HepG2 (cell line): Measurements from ENCODE around the gene IFT122. TPM values are rescaled to one million over a fixed set of nuclear protein-coding genes. Genes with fewer than 3 reads are reported as not detected.

Experiments
- ATAC-seq: fragments of 200-7000 bp; cut with Tn5 transposase; 3 replicates; pipeline ENCODE4 v1.9.1; 2020; ENCODE audit warnings: mild to moderate bottlenecking, moderate library complexity
- BruUV-seq: library from RNA; stranded (reverse); fragments of 400-500 nt; replicated peaks from 2 replicates; lab custom pipeline; 2021; lab: Mats Ljungman, UMichigan
- CTCF ChIA-PET: fragments of 300-600 bp; formaldehyde crosslinking; extraction: SDS; loops from one replicate; lab custom pipeline; 2021; ENCODE audit warnings: low total read pairs, inconsistent platforms, low intra/inter-chr PET ratio; lab: Yijun Ruan, JAX
- POLR2A ChIA-PET: fragments of 350-600 bp; sonication (Branson Sonifier 250); formaldehyde crosslinking; loops from one replicate; lab custom pipeline; 2020; ENCODE audit warnings: antibody characterized with exemption, inconsistent platforms; lab: Yijun Ruan, JAX
- DNase-seq: peaks from one replicate; pipeline ENCODE4 v3.0.0-alpha.2; 2015; ENCODE audit warnings: low spot score
- FAIRE-seq: peaks from 3 replicates; lab custom pipeline; 2011; peaks lifted over from hg19 to GRCh38; lab: Jason Lieb, UNC
- H2AFZ ChIP-seq: one replicate; pipeline ENCODE4 v1.6.1; 2011; ENCODE audit warnings: low read length, inconsistent platforms
- H3K27ac ChIP-seq: fragments of 300-600 bp; 3 replicates; pipeline ENCODE4 v1.8.0; 2011; ENCODE audit warnings: mixed run types, mild to moderate bottlenecking, mixed read lengths, low read length, inconsistent platforms; ENCODE audit not compliant: insufficient read depth; ENCODE audit errors: extremely low read length
- H3K27me3 ChIP-seq, 2 experiments: fragments of 200-600 bp in 1 of 2; 2 replicates in 1 of 2; 3 replicates in 1 of 2; pipeline versions ENCODE4 v1.6.0 to v1.8.0; 2011; ENCODE audit warnings: low read length in 2 of 2, mild to moderate bottlenecking in 2 of 2, moderate library complexity in 2 of 2, inconsistent platforms in 1 of 2; ENCODE audit not compliant: insufficient read depth in 2 of 2, control insufficient read depth in 1 of 2
- H3K36me3 ChIP-seq, 2 experiments: fragments of 200-600 bp in 1 of 2; replicated peaks in 1 of 2; 2 replicates in 1 of 2; 3 replicates in 1 of 2; pipeline versions ENCODE4 v1.5.1 to v1.8.0; 2011; ENCODE audit warnings: low read length in 2 of 2, inconsistent platforms in 1 of 2; ENCODE audit not compliant: insufficient read depth in 2 of 2, control insufficient read depth in 1 of 2
- H3K4me1 ChIP-seq: 2 replicates; pipeline ENCODE4 v1.5.1; 2012; ENCODE audit warnings: low read length, inconsistent platforms; ENCODE audit not compliant: insufficient read depth
- H3K4me2 ChIP-seq: 2 replicates; pipeline ENCODE4 v1.6.0; 2011; ENCODE audit warnings: low read depth, low read length, inconsistent platforms
- H3K4me3 ChIP-seq, 3 experiments: fragments of 200-600 bp in 1 of 3; sonication (generic), shearing (Covaris generic) in 1 of 3; replicated peaks in 1 of 3; 2 replicates each; pipeline ENCODE4 v1.5.1; 2011 to 2016; ENCODE audit warnings: low read length in 3 of 3, inconsistent platforms in 2 of 3, low read depth in 2 of 3, mild to moderate bottlenecking in 2 of 3, control low read depth in 1 of 3, mixed read lengths in 1 of 3; ENCODE audit not compliant: insufficient read depth in 1 of 3
- H3K79me2 ChIP-seq: one replicate; pipeline ENCODE4 v1.6.1; 2011; ENCODE audit warnings: low read length, inconsistent platforms; ENCODE audit not compliant: insufficient read depth
- H3K9ac ChIP-seq: 2 replicates; pipeline ENCODE4 v1.6.0; 2011; ENCODE audit warnings: mild to moderate bottlenecking, low read depth, low read length, inconsistent platforms; ENCODE audit not compliant: insufficient read depth
- H3K9me3 ChIP-seq: 2 replicates; pipeline ENCODE4 v1.5.1; 2012; ENCODE audit warnings: mild to moderate bottlenecking, low read length
- H4K20me1 ChIP-seq: 2 replicates; pipeline ENCODE4 v1.6.0; 2011; ENCODE audit warnings: inconsistent platforms, mild to moderate bottlenecking, low read length, moderate library complexity; ENCODE audit not compliant: insufficient read depth
- DBP ChIP-seq: sonication (generic); formaldehyde crosslinking; IDR thresholded peaks from 2 replicates; pipeline ENCODE4 v1.4.0; 2020; ENCODE audit warnings: missing genetic modification reagents; ENCODE audit errors: not compliant biosample characterization
- ESRRA ChIP-seq: sonication (generic); formaldehyde crosslinking; IDR thresholded peaks from 2 replicates; pipeline ENCODE4 v1.5.1; 2020; ENCODE audit warnings: mild to moderate bottlenecking, low read depth, missing genetic modification reagents
- HBP1 ChIP-seq: IDR thresholded peaks from 2 replicates; pipeline ENCODE4 v1.6.1; 2016; ENCODE audit warnings: low read depth, control low read depth
- HOXA7 ChIP-seq: sonication (generic); formaldehyde crosslinking; IDR thresholded peaks from 2 replicates; pipeline ENCODE4 v1.8.1; 2022; ENCODE audit warnings: mild to moderate bottlenecking, missing genetic modification reagents, moderate library complexity
- MAX ChIP-seq: IDR thresholded peaks from 2 replicates; pipeline ENCODE4 v1.6.1; 2012; ENCODE audit warnings: inconsistent platforms
- MIER3 ChIP-seq: IDR thresholded peaks from 2 replicates; pipeline ENCODE4 v1.6.1; 2016; ENCODE audit warnings: missing compliant biosample characterization, borderline replicate concordance
- MTF2 ChIP-seq: sonication (generic); formaldehyde crosslinking; IDR thresholded peaks from 2 replicates; pipeline ENCODE4 v1.5.0; 2020; ENCODE audit warnings: missing genetic modification reagents, borderline replicate concordance
- PAF1 ChIP-seq: IDR thresholded peaks from 2 replicates; pipeline ENCODE4 v1.6.1; 2016; ENCODE audit warnings: missing genetic modification reagents, missing compliant biosample characterization
- RARA ChIP-seq: IDR thresholded peaks from 2 replicates; pipeline ENCODE4 v1.6.1; 2016; ENCODE audit warnings: missing genetic modification reagents, missing compliant biosample characterization
- SRY ChIP-seq: sonication (generic); formaldehyde crosslinking; IDR thresholded peaks from 2 replicates; pipeline ENCODE4 v1.8.0; 2022; ENCODE audit warnings: mild to moderate bottlenecking, missing genetic modification reagents
- ZFP62 ChIP-seq: sonication (generic); formaldehyde crosslinking; IDR thresholded peaks from 2 replicates; pipeline ENCODE4 v1.4.0; 2020; ENCODE audit warnings: missing genetic modification reagents
- ZNF232 ChIP-seq: sonication (generic); formaldehyde crosslinking; IDR thresholded peaks from 2 replicates; pipeline ENCODE4 v1.4.0; 2020; ENCODE audit warnings: missing genetic modification reagents, borderline replicate concordance
- ZNF558 ChIP-seq: sonication (generic); formaldehyde crosslinking; IDR thresholded peaks from 2 replicates; pipeline ENCODE4 v1.9.0; 2022; ENCODE audit warnings: mild to moderate bottlenecking, missing genetic modification reagents, borderline replicate concordance
- ZNF644 ChIP-seq: IDR thresholded peaks from 2 replicates; pipeline ENCODE4 v1.6.1; 2016; ENCODE audit warnings: low read depth
- ZNF772 ChIP-seq: sonication (generic); formaldehyde crosslinking; IDR thresholded peaks from 2 replicates; pipeline ENCODE4 v1.5.0; 2020; ENCODE audit warnings: mild to moderate bottlenecking, missing genetic modification reagents
- WGBS: methylation state at CpG from one replicate; pipeline ENCODE4 v1.1.6; 2017; ENCODE audit warnings: low lambda C conversion rate; 5-methylcytosine and 5-hydroxymethylcytosine counted together
- in situ Hi-C: cut with HindIII; loops from 2 replicates; pipeline ENCODE4 v1.10.0; 2017; ENCODE audit warnings: low pct_unique_long_range_greater_than_20kb; ENCODE audit not compliant: extremely low pct_ligation_motif_present
- intact Hi-C: fragments of 100-400 bp; cut with micrococcal nuclease; formaldehyde crosslinking; loops from one replicate; pipeline ENCODE4 v1.10.0; 2022; ENCODE audit not compliant: unreplicated experiment
- polyA plus RNA-seq, 8 experiments: library from polyadenylated mRNA; depleted of rRNA in 3 of 8; stranded (reverse) in 7 of 8; unstranded in 1 of 8; fragments of >200 nt; fragmentation: Illumina TruSeq in 4 of 8; extraction: Trizol in 4 of 8; gene quantifications; 2 replicates each; pipeline versions ENCODE4 v1.2.1 to v1.2.3, GENCODE V29; 2011 to 2016; ENCODE audit warnings: low read depth in 4 of 8, missing spikeins in 1 of 8, mixed read lengths in 1 of 8; ENCODE audit not compliant: insufficient read depth in 1 of 8
- total RNA-seq, 5 experiments: library from RNA; depleted of rRNA; stranded (reverse); fragments of >200 nt; fragmentation: Illumina TruSeq; extraction: Trizol; gene quantifications; 2 replicates each; pipeline ENCODE4 v1.2.3, GENCODE V29; 2016; ENCODE audit warnings: low read depth in 1 of 5

The IFT122 gene
- total and polyA plus RNA-seq, 2 of the 13 experiments (the other 11 are each of a cell fraction or from before 2014, with no cell fraction given), result 10.1 to 10.3 TPM

GRCh38 chr3:129467932-129468331 lies 27.9 kb downstream of the IFT122 start (continued):
- TF ChIP-seq ESRRA (CRISPR knock-in tag) (0 out of 2 replicates have a peak, but pooled peaks have one; percentile 47), ZNF558 (CRISPR knock-in tag) (no peak), PAF1 (CRISPR knock-in tag) (no peak), SRY (CRISPR knock-in tag) (no peak), MIER3 (CRISPR knock-in tag) (no peak), DBP (no peak), ZNF644 (CRISPR knock-in tag) (peak; percentile 62; the same call in 1 of the 2 replicates)

GRCh38 chr3:129469026-129469425 lies 29.0 kb downstream of the IFT122 start:
- WGBS, result 82% methylated on average over 2 of the region's 2 CpGs
- Histone ChIP-seq H3K4me1 (peaks cover 34% of the 10 kb centered on the region), H3K27ac (no peak overlapping the region), H3K79me2 (no peaks in the 10 kb centered on the region), H4K20me1 (no peaks in the 10 kb centered on the region), H3K9ac (no peak overlapping the region), H3K4me2 (no peak overlapping the region), H3K27me3 (no peaks in the 10 kb centered on the region), H3K9me3 (no peaks in the 10 kb centered on the region), H2AFZ (no peak overlapping the region), H3K4me3 (no peak overlapping the region), H3K36me3 (peaks cover 1 to 2% of the 10 kb centered on the region in 2 experiments; a peak in 1 of 5 replicates)
- intact Hi-C loops (no loop called here), in situ Hi-C loops (no loop called here)
- CTCF ChIA-PET, result no interaction called here
- FAIRE-seq (no peak), DNase-seq (no peak), ATAC-seq (no peak)
- no peak for TF ChIP-seq ZNF232 (CRISPR knock-in tag)
- TF ChIP-seq HOXA7 (CRISPR knock-in tag), result no peak
- no peak for TF ChIP-seq ZNF772 (CRISPR knock-in tag)
- TF ChIP-seq RARA, result no peak
- no peak for TF ChIP-seq HBP1 (CRISPR knock-in tag)
- TF ChIP-seq ZFP62, result no peak
- TF ChIP-seq MAX, result no peak
- no peak for TF ChIP-seq MTF2 (CRISPR knock-in tag)
- POLR2A ChIA-PET, result interaction anchor here (1.4 kb wide), 1 partner anchor 69 kb away, joined by 3 read pairs; no protein-coding TSS in a partner anchor
- BruUV-seq, result no TSS peak
